ENCODE measurements around the gene ROR2. TPM values are rescaled to one million over a fixed set of nuclear protein-coding genes. Genes with fewer than 3 reads are reported as not detected.

ROR2 gene
- total RNA-seq, 1 donor from 2014 or later: 7.4 TPM

DNA sequence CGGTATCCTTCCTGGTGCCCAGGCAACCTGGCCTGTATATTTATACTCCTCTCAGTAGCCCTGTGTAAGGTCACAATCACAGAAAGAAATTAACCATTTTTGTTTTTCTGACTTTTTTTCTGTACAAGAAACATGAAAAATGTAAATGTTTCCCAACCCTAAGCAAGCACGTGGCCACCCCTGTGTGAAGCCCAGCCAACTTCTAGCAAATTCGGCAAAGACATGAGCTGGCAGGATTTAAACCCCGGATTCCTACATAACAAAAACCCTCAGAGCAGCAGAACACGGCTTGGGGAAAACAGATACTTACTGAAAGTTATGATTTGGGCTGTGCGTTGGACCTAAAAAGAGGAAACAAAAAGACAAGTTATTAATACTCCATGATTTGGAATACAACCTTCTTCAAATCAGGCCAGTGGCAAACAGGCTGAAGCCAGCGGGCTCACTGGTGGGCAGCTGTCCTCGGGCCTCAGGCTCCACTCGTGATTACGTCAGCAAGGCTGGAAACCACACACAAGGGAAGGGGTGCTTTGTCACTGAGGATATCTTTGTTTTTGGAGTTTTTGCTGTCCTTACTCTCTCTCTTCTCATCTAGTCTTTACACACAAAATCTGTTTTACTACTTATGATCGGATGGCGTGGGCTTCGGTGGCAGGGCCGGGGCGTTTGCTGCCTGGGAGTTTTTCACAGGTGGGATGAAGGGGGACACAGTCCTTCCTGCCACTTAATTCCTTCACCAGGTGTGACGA lies 194.1 kb downstream of the ROR2 start:
- intact Hi-C loops (cut with micrococcal nuclease): no loop called here

- intact Hi-C loops (cut with micrococcal nuclease): no loop called here
These were observed 196.3 kb downstream of the ROR2 start for GRCh38 chr9:91753711-91754110.

DNA sequence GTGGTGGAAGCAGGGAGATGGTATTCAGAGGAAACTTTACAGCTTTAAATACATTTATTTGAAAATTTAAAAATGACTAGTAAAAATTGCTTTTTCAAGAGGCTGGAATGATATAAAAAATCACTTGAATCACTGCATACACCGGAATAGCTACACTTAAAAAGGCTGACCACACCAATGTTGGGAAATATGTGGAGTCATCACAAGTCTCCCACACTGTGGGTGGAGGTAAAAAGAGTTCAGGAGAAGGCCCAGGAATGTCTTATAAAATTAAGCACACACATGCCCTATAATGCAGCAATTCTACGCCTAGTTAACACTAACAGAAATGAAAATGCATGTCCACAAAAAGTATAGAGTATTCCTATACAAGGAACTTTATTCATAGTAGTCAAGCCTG lies 198.1 kb downstream of the ROR2 start:
- intact Hi-C loops (cut with micrococcal nuclease): no loop called here

- intact Hi-C loops (cut with micrococcal nuclease): no loop called here
These were observed 199.7 kb downstream of the ROR2 start for GRCh38 chr9:91750343-91750742.

GRCh38 chr9:91746904-91747303 lies 203.1 kb downstream of the ROR2 start:
- intact Hi-C loops (cut with micrococcal nuclease): no loop called here

- intact Hi-C loops (cut with micrococcal nuclease): no loop called here
These were observed 203.7 kb downstream of the ROR2 start for GRCh38 chr9:91746357-91746756.

- intact Hi-C loops (cut with micrococcal nuclease): no loop called here
These were observed 205.9 kb downstream of the ROR2 start for GRCh38 chr9:91744114-91744513.

DNA sequence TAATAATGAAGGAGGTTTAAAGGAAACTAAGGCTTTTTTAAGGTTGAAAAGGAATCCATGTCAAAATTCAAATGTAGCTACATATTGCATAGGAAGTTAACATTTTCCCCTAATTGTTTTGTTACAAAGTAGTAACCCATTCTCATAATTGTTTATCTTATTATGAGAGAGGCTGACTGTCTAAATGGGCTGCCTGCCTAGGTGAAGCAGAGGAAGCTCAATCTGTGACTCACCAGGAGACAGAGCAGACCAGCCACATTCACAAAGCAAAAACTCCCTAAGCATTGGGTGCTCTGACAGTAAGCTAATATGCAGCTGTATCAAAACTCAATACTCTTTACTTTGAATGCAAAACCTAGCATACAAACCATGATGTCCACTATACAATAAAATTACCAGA lies 208.5 kb downstream of the ROR2 start:
- intact Hi-C loops (cut with micrococcal nuclease): no loop called here

- intact Hi-C loops (cut with micrococcal nuclease): no loop called here
These were observed 209.3 kb downstream of the ROR2 start for GRCh38 chr9:91740701-91741100.

DNA sequence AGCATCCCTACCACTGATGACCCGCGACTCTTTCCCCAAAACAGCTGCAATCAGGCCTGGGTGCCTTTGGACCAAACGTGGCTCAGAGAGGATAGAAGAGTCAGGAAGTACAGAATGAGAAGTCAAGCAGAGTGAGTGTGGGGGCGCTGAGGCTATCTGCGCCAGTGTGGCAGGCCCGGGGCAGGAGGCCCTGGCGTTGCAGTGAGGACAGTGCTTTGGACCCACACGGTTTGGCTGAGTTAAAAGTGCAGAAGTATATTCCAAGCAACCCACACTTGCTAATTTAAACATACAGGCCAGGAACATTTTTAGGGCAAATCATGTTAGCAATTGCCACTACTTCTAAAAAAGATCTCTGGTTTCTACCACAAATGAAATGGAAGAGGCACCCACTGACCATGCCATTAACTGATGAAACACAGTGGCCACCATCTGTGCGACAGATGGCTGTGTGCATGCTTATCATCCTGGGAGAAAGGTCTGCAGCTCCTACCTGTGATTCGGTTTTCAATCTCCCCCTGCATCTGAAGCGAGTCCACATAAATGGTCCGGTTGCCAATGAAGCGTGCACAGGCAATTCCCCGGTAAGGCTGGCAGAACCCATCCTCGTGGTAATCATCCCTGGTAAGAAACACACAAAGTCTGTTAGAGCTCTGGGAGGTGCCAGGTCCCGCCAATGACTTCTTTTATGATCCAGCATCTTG lies 213.0 kb downstream of the ROR2 start:
- intact Hi-C loops (cut with micrococcal nuclease): no loop called here

- intact Hi-C loops (cut with micrococcal nuclease): no loop called here
These were observed 213.7 kb downstream of the ROR2 start for GRCh38 chr9:91736311-91736710.

- intact Hi-C loops (cut with micrococcal nuclease): no loop called here
These were observed 215.0 kb downstream of the ROR2 start for GRCh38 chr9:91735049-91735448.

DNA sequence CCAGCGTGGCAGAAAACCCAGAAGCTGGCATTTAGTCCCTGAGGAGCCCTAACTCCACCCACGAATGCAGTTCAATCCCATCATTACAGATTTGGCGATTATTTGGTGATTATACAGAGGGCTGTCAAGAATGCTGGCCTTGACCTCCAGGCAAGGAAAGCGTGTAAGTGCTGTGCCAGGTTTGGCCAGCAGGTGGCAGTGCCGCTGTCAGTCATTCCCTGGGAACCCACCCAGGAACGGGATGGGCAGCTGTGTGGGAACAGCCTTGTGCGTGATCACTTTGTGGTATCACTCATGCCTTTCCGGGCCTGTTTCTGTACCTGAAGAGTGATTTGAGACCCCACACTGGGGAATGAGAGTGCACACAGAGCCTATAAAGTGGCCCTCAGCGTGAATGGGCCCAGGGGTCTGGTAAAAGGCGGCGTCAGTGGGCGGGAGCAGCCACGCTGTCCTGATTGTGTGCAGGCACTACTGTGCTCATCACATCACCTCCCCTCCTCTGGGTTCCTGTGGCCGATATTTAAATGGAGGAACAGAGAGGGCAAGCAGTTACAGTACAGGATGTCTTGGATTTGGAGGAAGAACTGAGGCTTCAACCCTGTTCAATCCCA lies 215.6 kb downstream of the ROR2 start:
- intact Hi-C loops (cut with micrococcal nuclease): loop anchor here (1.0 kb wide), 2 partner anchors 244 to 819 kb away; no protein-coding TSS in a partner anchor

GRCh38 chr9:91733006-91733624 lies 216.9 kb downstream of the ROR2 start:
- intact Hi-C loops (cut with micrococcal nuclease): no loop called here

- intact Hi-C loops (cut with micrococcal nuclease): no loop called here
These were observed 217.6 kb downstream of the ROR2 start for GRCh38 chr9:91732187-91733005.

DNA sequence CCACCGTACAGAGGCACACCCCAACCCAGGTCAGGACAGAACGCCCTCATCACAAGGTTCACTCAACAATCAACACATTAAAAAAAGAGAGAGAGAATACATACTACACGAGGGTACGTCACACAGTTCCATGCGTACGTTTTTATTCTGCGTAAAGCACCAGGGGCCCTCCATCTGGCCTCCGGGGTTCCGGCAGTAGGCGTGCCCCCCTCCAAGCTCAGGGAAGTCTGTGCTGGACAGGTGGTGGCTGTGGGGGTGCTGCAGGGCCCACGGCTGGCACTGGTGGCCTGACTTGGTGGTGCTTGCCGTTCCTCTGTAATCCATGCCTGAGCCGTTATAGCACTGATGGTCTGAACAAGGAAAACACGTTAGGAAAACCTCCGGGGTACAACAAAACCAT lies 219.2 kb downstream of the ROR2 start:
- intact Hi-C loops (cut with micrococcal nuclease): no loop called here

- intact Hi-C loops (cut with micrococcal nuclease): loop anchor here (5.0 kb wide), 1 partner anchor 302 kb away; no protein-coding TSS in a partner anchor
These were observed 220.5 kb downstream of the ROR2 start for GRCh38 chr9:91729558-91729842.

GRCh38 chr9:91727972-91728371 lies 222.1 kb downstream of the ROR2 start:
- intact Hi-C loops (cut with micrococcal nuclease): loop anchor here (1.0 to 5.0 kb wide), 3 partner anchors 301 to 813 kb away; no protein-coding TSS in a partner anchor

GRCh38 chr9:91727316-91727861 lies 222.6 kb downstream of the ROR2 start:
- intact Hi-C loops (cut with micrococcal nuclease): loop anchor here (1.0 to 5.0 kb wide), 3 partner anchors 300 to 812 kb away; no protein-coding TSS in a partner anchor

GRCh38 chr9:91726406-91727100 lies 223.5 kb downstream of the ROR2 start:
- intact Hi-C loops (cut with micrococcal nuclease): loop anchor here (1.0 to 5.0 kb wide), 3 partner anchors 299 to 811 kb away; no protein-coding TSS in a partner anchor

Data from T-helper 1 cell treated with Interleukin-12 subunit alpha and Interleukin-12 subunit beta and Interleukin-4 antibody, amounts not matched to agents 30 ng/mL and 1 ng/mL, for 36 hours (primary cell).